ENCODE data around the gene GIPC2.

The GIPC2 gene

GRCh38 chr1:78153092-78153736 lies 107.4 kb downstream of the GIPC2 start:
- DNase-seq = no peak

GRCh38 chr1:78155121-78155520 lies 109.4 kb downstream of the GIPC2 start:
- DNase-seq = no peak

GRCh38 chr1:78156805-78157521 lies 111.2 kb downstream of the GIPC2 start:
- DNase-seq = no peak

- no peak for DNase-seq
These were observed 120.0 kb downstream of the GIPC2 start for GRCh38 chr1:78165816-78166215.

GRCh38 chr1:78168306-78168705 lies 122.5 kb downstream of the GIPC2 start:
- no peak for DNase-seq

- no peak for DNase-seq
These were observed 125.1 kb downstream of the GIPC2 start for GRCh38 chr1:78170859-78171258.

- no peak for DNase-seq
These were observed 126.2 kb downstream of the GIPC2 start for GRCh38 chr1:78171736-78172590.

GRCh38 chr1:78176448-78176847 lies 130.7 kb downstream of the GIPC2 start:
- DNase-seq = no peak

- DNase-seq = no peak
These were observed 132.0 kb downstream of the GIPC2 start for GRCh38 chr1:78177708-78178270.

- DNase-seq = no peak
These were observed 133.1 kb downstream of the GIPC2 start for GRCh38 chr1:78178816-78179215.

- no peak for DNase-seq
These were observed 138.8 kb downstream of the GIPC2 start for GRCh38 chr1:78184460-78185072.
